ENCODE data around the gene ELFN1.
A peak's percentile ranks its signal among the peaks of the same experiment; 100 is the strongest.

The ELFN1 gene

DNA sequence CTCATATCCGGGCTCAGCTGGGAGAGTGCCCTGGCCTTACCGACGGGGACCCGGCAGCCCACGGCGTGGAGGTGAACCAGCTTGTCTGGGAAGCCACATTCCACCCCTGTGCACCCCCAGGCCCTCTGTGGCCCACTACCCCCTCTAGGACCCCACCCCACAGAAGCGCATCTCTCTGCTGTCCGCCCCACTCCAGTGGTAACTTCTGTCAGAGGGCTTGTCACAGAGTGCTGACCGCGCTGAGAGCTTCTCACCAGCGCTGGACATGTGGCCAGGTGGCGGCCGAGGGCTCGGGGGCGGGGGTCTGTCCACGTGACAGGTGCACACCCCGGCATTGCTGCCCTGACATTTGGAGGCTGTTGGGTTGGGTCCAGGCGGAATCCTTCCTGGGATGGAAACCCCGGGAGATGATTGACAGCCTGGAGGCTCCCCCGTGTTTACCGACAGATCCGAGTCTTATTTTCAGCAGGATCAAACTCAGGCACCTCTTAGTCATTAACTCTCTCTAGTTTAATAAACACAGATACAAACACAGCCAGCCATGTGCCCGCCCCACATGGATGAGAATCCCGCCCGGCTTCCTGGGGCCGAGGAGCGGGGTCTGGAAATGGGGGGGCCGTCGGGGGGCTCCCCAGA lies 5.1 kb downstream of the ELFN1 start:
- DNase-seq (ENCODE audit: low spot score): peak; percentile 18
- in situ Hi-C loops (cut with MboI; ENCODE audit: low sequenced_read_pairs, unreplicated experiment): no loop called here
- TF ChIP-seq, protein P1, sequence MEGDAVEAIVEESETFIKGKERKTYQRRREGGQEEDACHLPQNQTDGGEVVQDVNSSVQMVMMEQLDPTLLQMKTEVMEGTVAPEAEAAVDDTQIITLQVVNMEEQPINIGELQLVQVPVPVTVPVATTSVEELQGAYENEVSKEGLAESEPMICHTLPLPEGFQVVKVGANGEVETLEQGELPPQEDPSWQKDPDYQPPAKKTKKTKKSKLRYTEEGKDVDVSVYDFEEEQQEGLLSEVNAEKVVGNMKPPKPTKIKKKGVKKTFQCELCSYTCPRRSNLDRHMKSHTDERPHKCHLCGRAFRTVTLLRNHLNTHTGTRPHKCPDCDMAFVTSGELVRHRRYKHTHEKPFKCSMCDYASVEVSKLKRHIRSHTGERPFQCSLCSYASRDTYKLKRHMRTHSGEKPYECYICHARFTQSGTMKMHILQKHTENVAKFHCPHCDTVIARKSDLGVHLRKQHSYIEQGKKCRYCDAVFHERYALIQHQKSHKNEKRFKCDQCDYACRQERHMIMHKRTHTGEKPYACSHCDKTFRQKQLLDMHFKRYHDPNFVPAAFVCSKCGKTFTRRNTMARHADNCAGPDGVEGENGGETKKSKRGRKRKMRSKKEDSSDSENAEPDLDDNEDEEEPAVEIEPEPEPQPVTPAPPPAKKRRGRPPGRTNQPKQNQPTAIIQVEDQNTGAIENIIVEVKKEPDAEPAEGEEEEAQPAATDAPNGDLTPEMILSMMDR (IDR thresholded peaks at IDR 0.05; ENCODE audit: borderline replicate concordance, control extremely low read depth, extremely low read depth, insufficient read depth, missing control alignments): no peak

DNA sequence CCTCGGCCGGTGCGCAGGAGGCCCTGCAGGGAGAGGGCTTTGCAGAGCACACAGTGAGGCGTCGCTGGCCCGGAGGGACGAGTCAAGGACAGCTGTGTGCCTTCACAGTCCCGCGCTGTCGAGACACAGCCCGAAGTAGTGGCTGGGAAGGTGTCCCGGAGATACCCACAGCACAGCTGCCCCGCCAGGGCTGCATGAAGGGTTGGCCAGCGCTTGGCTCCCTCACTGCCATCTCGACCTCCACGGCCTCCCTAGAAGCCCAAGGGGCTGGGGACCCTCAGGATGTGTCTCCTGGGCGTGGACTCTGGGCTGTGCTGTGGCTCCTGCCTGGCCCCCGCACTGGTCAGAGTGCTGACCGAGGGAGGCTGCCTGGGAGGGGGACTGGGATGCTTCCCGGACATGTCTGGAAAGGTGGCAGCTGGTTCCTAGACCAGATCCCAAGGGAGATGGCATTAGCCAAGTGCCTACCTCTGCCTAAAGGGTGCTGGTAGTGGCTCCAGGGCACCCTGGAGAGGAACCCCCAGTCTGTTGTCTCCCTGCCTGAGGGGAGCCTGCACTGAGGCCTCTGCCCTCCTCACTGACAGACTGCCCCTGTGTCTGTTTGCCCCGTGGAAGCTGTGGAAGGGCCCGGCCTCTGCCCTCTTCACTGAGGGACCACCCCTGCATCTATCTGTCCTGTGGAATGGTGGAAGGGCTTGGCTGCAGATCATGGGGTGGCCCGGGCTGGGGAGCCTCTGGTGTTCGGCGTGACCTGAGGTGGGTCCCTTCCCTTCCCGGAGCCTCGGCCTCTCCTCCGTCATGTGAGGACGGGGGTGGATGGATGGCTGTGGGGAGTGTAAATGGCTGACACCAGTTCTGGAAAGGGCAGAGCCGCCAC lies 5.8 kb downstream of the ELFN1 start:
- in situ Hi-C loops (cut with MboI; ENCODE audit: low sequenced_read_pairs, unreplicated experiment): no loop called here
- TF ChIP-seq, protein P1 (IDR thresholded peaks at IDR 0.05; ENCODE audit: borderline replicate concordance, control extremely low read depth, extremely low read depth, insufficient read depth, missing control alignments): no peak
- DNase-seq (ENCODE audit: low spot score): peak; percentile 27

DNA sequence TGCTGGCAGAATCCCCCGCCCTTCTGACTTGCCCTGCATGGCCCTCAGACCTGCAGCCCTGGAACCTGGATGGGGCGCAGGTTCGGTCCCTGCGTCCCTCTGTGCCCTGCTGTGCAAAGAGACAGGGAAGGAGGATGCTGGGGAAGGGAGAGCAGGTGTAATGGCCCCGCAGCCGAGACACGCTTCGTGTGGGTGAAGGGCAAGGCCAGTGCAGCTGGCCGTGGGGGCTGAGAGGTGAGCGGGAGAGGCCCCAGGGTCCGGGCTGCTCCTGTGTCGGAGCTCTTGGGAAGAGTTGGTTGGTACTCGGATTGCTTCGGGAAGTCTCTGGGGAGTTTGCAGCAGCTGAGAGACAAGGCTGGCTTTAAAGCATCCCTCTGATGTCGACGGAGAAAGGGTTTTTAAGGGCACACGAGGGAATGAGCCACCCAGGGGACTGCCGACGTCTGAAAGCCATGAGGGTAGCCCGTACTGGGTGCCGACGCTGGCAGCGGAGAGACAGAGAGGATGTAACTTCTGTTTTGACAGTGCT lies 6.5 kb downstream of the ELFN1 start:
- DNase-seq (ENCODE audit: low spot score): peak; percentile 12
- TF ChIP-seq, protein P1 (IDR thresholded peaks at IDR 0.05; ENCODE audit: borderline replicate concordance, control extremely low read depth, extremely low read depth, insufficient read depth, missing control alignments): no peak
- in situ Hi-C loops (cut with MboI; ENCODE audit: low sequenced_read_pairs, unreplicated experiment): no loop called here

DNA sequence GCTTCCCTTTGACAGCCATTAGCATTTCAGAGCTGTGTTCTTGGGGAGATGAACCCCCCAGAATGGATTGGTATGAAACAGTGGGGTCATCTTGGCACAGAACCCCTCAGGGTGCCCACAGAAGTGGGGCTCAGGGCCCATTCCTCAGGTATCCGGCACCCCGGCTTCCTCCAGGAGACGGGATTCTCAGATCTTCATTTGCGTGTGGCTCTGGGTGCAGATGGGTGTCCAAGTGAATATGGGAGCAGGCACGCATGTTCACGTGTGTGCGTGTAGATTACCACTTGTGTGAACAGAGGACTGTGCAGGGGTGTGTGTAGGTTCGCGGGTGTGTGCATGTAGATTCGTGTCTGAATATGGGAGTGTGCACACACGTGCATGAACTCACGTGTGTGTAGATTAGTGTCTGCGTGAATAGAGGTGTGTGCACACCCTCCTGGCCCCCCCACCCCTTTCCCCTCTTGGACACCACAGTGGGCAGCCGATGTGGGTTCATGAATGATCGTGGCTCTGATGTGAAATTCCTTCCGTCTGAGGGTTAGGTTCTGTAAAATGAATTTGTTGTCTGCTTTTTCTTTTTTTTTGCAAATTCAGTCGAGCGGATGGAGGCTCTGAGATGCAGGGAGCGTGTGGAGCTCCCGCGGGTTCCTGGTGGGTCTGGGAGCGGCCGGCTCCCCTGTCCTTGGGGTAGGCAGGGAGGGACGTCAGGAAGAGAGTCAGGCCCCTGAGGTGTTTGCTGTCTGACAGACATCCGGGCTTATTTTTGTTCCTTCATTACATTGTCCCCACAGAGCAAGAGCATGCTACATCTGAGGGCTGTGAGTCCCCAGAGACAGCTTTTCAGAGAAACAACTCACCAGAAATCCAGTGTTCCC lies 7.4 kb downstream of the ELFN1 start:
- peak; percentile 16 for DNase-seq (ENCODE audit: low spot score)
- in situ Hi-C loops (cut with MboI; ENCODE audit: low sequenced_read_pairs, unreplicated experiment): no loop called here
- TF ChIP-seq, protein P1 (IDR thresholded peaks at IDR 0.05; ENCODE audit: borderline replicate concordance, control extremely low read depth, extremely low read depth, insufficient read depth, missing control alignments): no peak

DNA sequence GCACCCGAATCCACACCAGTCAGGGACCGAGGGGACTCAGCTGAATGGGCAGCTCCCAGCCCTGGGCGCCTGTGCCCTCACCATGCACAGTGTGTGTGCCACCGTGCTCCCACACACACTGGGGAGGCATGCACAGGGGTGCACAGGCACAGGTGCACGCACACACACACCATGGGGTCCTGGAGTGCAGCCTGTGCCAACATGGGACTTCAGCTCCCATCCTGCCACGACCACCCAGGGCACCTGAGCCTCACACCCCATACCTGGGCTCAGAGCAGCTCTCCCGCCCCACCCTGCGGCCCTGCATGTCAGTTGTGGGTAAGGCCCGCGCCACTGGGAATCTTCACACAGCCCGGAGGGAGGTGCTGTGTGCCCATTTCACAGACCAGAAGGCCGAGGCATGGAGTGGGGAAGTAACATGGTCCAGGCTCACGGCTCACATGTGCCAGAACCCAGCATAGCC lies 8.0 kb downstream of the ELFN1 start:
- DNase-seq (ENCODE audit: low spot score): peak; percentile 28
- in situ Hi-C loops (cut with MboI; ENCODE audit: low sequenced_read_pairs, unreplicated experiment): no loop called here
- TF ChIP-seq, protein P1 (IDR thresholded peaks at IDR 0.05; ENCODE audit: borderline replicate concordance, control extremely low read depth, extremely low read depth, insufficient read depth, missing control alignments): no peak

Data from GM13976 (cell line).